HG03575 (cell line): ENCODE measurements around the gene ATP5MG.
"Not testable (repeated sequence)": the region's sequence is repeated elsewhere in the genome, so short reads cannot be mapped to it uniquely, and the experiment has no call there.

Experiments
- ATAC-seq: cut with Tn5 transposase; IDR thresholded peaks from one replicate; pipeline ENCODE4 v1.9.1; 2021; ENCODE audit not compliant: unreplicated experiment, insufficient number of reproducible peaks, low FRiP score; ENCODE audit errors: extremely low read depth

ATP5MG gene

DNA sequence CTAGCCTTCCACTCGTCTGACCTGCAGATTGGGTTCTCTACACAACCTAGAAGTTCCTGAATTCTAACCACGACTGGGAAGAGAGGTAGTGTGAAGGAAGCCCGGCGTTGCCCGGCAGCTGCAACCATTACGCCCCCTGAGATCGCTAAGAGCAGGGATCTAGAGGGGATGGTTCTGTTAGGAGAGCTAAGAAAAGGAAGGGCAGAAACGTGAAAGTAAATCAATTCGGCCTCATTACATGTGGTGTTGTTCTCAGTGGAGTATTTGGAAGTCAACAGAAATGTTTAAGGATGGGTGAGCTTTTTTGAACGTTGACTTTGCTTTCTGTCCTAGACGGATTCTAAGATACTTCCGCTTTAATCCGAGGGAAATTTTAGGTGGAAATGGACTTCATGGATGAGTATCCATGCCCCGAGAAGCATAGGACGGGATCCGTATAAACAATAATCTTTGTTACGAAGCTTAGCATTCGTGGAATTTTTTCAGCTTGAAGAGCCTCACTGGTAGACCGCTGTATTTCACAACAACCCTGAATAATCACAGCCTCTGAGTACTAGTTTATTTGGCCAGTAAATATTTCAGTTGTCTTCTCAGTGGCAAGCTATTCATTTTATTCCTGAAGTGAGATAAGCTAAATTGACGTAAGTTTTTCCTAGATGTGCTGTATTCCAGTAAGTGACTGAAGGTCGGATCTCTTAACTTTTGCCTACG is 629 bp downstream of the ATP5MG start:
- ATAC-seq: no peak

DNA sequence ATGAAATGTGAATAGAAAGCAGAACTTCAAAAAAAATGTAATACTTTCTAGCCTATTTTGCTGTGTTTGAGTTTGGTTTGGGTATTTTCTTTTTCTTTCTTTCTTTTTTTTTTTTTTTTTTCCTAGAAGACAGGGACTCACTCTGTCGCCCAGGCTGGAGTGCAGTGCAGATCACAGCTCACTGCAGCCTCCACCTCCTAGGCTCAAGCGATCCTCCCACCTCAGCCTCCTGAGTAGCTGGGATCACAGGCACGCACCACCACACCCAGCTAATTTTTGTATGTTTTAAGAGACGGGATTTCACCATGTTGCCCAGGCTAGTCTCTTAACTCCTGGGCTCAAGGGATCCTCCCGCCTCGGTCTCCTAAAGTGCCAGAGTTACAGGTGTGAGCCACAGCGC is 1.2 kb downstream of the ATP5MG start:
- ATAC-seq: not testable (repeated sequence)

DNA sequence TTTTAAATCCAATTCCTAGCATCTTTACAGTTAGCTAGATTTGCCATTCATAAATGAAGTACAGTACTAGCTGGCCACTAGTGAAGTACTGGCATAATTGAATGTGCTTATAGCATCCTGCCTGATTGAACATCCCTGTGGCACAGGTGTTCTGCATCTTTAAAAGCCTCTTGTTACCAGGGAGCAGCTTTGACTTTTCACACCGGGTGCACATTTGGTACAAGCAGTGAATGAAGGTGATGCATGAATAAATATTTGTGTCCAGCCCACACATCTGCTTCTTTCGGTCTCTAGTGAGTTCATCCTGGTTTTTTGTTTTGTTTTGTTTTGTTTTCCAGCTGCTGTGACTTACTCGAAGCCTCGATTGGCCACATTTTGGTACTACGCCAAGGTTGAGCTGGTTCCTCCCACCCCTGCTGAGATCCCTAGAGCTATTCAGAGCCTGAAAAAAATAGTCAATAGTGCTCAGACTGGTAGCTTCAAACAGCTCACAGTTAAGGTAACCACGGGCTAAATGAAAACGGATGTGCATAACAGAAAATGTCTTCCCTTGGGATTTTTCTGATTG is 5.3 kb downstream of the ATP5MG start:
- no peak for ATAC-seq

DNA sequence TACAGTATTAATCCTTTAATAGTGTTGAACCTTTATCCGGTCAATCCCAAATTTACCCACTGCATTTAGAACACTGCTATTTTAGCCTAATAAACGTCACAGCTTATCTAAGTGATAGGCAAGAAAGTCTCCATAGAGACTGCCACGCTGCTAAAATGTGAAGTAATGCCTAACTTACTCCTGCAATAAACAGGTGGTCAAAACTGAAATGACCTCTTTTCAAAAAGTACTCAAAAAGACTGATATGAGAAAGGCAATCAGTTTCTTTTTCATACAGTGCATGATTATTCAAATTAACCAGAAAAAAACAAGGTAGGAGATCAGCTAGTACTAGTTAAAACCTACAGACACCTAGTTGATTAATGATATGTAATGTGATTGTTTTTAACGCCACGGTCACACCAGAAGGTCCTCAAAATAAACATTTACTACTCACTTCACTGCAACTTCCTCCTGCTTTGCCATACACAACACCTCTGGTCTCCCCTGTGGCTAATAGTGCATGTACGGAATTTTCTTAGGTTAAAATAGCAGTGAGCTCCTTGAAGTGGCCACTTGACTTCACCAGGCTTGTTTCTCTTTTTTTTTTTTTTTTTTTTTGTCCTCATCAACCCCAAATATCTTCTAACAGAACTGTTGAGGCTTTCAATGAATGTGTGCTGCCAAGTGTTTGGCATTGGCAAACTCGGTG is 8.8 kb downstream of the ATP5MG start:
- ATAC-seq: no peak

DNA sequence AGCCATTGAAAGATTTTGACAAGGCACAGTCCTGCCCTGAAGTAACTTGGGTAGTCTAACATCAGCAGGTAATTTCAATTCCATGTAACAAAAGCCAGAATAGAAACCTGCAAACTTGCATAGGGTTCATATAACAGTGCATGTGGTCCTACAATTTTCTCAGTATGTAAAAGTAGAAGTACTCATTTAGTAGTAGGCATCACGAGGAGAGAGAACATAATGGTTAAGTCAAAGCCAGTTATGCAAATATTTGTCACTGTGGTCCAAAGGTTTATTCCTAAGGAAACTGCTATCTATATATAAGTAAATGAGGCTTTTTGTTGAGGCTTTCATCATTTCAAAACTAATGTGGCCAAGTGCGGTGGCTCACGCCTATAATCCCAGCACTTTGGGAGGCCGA is 10.1 kb downstream of the ATP5MG start:
- no peak for ATAC-seq

DNA sequence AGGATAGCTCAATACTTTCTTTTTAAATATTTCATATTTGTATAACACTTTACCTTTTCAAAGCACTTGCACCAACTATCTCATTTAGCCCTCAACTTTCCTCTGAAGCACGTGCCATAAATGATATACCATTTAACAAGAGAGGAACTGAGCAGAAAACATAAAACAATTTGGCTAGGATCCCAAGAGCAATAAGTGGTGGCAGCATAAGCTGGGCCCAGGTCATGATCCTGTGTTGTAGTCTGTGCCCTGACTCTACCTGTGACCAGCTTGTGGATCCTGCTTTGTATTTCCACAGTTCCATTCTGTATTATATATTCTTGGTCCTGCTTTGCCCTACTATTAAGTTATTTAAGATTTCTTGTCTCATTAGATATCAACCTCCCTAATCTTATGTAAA is 11.5 kb downstream of the ATP5MG start:
- no peak for ATAC-seq

DNA sequence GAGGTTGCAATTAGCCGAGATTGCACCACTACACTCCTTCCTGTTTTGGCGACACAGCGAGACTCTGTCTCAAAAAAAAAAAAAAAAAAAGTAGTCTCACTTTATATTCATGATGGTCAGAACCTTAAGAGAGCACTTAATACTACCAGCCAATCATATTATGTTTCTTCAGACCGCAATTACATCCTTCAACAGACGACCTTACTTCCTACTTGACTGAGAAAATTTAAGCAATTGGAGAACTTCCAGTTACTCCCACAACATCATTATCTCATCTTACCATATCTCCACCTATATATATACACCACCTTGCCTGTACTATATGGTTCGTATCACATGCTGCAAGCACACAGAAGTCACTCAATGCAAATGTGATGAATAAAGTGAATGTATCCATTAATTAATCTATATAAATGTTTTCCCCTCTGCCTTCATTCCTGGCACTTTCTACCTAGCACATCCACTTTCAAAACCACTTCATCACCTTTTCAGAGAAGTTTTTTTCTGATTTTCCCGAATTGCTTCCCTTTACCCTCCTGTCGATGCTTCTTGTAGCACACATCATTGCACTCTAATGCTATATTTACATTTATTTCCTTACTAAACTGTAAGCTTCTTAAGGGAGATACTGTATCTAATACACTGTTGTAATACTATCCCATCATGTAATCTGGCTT is 13.8 kb downstream of the ATP5MG start:
- no peak for ATAC-seq

DNA sequence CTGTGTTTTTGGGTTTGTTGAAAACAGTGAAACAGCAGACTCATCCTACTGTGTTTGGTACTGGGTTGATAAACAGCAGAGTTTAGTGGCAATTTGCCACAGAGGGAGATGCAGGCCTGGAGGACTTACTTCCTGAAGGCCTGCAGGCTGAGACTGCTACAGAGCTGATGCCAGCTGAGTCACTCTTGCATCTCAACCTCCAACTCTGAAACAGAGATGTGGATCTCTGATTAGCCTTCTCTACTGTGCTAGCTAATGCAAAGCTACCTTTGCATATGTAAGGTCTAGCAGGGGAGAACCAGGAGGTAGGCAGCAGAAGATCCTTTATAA is 14.3 kb downstream of the ATP5MG start:
- ATAC-seq: no peak

DNA sequence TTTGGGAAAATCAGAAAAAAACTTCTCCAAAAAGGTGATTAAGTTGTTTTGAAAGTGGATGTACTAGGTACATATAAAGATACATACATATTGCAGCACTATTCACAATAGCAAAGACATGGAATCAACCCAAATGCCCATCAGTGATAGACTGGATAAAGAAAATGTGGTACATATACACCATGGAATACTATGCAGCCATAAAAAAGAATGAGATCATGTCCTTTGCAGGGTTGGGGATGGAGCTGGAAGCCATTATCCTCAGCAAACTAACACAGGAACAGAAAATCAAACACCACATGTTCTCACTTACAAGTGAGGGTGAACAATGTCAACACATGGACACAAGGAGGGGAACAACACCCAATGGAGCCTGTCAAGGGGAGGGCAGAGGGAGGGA is 15.5 kb downstream of the ATP5MG start:
- ATAC-seq: not testable (repeated sequence)

DNA sequence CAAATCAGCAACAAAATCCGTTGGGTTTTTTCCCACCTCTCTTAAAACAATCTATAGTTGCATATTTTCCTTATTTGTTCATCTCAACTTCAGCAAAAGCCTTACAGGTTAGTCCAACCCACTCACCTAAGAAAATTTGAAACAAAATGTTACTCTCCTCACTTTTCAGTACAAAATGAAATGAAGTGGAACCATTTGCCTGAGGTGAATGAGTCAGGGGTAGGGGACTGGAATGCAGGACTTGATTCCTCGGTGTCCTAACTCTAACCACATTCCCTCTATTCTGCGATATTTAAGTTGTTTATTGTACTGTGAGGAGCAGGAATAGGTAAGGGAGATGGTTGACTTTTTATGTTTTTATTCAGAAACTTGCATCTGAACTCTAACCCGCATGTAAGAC is 16.4 kb downstream of the ATP5MG start:
- ATAC-seq: no peak

DNA sequence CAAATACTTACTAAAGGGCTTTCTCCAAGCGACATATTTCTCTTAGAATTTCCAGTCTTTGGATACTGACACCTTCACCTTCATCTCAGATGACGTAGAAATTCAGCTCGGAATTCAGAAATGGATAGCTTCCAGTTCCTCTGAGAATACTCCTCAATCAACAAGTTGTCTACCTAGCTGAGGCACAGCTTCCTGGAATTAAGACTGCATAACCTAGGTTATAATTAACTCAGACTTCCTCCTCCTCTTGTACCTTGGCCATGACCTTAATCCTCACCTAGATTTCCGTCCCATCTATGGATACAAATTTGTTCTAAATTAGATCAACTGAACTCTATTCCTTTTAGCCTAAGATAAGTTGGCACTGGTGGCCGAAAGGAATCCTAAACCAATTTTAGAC is 17.4 kb downstream of the ATP5MG start:
- no peak for ATAC-seq

DNA sequence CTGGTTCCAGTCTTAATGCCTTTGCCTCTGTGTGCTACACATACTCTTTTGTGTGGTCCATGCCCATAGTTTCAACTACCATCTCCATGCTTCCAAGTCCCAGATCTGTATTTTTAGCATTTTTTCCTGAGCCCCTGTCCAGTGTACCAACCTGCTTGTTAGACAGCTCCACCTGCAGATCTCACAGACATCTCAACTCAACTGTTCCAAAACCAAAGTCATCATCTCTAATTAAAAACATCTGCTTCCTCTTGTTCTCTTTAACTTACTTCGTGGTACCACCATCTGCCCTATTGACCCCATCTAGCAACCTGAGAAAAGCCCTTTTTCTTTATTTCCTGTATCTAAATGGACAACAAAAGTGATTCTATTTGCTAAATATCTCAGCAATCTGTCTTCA is 26.3 kb downstream of the ATP5MG start:
- no peak for ATAC-seq

DNA sequence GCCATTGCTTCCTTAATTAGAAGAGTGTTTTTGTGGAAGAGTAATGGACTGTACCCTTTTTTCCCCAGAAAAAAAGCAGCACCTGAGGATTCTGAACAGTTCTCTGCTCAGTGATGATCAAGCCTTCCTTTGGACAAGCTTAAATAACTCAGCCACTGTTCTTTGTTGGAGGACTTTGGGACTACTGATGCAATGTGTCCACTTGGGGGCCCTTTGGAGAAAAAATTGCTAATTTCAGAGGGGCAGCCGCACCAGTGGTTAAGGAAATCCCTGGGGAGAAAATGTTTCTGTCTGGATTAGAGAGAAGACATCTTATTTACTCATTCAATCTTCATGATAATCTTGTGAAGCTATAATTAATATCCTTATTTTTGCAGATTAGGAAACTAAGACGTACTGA is 29.6 kb downstream of the ATP5MG start:
- ATAC-seq: no peak

DNA sequence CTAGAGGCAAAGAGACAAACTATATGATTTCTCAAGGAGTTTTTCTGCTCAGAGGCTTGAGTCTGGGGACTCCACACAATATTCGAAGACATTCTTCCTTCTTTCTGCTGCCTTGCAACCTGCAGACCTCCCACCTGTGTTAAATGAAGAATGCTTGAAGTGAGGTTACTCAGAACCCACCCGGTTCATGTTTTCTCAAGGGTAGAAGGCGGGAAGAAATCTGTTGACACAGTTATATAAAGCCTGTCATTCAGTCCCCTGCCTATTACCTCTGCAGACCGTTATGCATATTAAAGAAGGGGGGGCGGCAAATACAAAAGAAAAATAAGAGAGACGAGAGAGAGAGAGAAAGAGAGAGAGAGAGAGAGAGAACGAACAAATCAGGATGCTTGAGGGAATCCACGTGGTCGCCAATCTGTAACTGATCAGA is 32.7 kb downstream of the ATP5MG start:
- no peak for ATAC-seq

DNA sequence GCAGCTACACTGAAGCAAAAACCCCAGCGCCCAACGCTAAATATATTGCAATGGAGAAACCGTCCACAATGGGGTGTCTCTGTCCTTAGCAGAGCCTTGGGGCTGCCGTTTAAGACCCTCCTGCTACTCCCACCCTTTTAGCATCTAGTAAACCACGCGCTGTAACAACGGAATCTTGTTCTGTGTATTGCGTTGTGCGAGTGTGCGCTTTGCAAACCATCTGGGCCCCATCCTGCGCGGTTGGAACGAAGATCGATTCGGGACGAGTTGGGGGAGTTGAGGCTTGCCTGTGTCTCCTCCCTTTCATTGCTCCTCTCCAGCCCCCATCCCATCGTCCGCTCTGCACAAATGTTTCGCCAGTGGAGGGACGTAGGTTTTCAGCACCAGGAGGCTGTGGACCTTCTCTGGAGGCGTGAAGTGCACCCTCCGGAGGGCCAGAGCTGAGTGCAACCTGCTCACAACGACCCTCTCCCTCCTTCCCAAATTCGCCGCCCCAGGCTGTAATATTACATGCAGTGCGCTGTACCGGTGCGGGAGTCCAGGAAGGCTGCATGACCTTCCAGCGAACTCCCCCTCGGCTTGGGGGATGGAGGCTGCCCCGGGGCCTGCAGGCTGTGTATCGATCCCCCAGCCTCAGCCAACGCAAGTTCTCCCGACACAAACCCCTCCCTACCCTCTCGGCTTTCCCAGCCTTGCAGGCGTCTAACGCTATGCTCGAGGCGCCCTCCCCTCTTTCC is 33.3 kb downstream of the ATP5MG start:
- ATAC-seq: no peak

DNA sequence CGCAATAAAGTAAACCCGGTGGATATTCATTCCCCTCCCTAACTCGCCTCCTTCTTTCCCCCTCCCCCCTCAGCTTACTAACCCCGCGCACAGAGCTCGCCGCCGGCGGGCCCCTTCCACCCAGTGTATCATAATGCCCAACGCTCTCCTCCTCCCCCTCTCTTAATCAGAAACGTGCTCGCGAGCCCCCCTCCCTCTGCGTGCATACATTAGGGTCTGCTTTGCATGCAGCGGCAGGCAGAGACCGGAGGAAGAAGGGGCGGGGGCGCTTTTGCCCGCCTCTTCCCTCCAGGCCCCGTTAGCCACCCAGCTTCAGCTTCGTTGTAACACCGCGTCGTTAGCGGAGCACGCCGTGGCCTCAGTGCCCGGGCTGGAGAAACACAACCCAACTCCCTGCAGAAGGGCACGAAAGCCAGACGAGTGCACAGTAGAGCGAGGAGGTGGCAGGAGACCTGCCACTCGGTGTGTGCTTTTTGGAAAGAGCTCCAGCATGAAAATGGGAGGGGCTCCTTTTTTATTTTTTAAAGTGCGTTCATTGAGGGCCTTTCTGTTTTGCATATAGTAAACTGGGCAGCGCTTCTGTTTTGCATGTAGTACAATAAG is 34.0 kb downstream of the ATP5MG start:
- no peak for ATAC-seq

DNA sequence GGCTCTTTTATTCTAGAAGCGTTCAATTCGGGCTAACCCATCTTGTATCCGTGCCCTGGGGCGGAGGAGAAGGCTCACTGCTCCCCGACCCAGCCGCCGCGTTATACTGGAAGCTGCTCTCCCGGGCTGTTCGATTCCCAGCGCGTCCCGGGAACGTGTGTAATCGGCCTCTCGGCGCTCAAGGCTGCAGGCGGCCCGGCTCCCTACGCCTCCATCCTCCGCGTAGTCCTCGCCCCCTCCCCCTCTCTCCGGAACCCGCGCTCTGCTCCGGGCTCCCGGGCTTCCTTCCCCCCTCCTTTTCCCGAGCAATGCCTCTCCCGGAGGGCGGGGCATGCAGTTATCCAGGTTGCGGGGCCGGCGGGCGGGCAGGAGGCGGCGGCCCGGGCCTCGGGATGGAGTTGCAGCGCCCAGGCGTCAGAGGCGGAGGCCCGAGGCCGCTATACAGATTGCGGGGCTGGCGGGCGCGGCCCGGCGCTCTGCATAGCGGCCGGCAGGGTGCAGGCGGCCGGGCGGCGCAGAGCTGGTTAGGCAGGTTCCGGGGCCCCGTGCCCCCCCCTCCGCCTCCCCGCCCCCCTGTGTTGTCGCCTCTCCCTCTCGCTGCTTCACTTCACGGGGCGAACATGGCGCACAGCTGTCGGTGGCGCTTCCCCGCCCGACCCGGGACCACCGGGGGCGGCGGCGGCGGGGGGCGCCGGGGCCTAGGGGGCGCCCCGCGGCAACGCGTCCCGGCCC is 34.7 kb downstream of the ATP5MG start, which contains the start of gene KMT2A:
KMT2A (plus strand) TSS at position 600 of the 732 bp plus-strand sequence; CDS start at position 621, 21 bp downstream.
- ATAC-seq: no peak

DNA sequence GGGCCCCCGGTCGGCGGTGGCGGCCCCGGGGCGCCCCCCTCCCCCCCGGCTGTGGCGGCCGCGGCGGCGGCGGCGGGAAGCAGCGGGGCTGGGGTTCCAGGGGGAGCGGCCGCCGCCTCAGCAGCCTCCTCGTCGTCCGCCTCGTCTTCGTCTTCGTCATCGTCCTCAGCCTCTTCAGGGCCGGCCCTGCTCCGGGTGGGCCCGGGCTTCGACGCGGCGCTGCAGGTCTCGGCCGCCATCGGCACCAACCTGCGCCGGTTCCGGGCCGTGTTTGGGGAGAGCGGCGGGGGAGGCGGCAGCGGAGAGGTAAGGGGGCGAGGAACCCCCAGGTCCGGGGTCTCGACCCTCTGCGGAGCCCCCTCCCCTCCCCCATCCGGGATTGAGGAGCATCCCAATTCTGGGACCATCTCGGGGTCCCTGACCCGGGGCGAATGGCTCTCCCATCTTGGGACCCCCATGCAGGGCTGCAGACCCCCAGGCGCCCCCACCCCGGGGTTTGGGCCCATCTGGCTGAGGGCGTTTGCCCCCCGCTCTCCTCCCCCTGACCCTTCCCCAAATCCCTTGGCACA is 35.3 kb downstream of the ATP5MG start:
- ATAC-seq: no peak
